GM23338 (cell line): ENCODE measurements around the gene TAOK1. TPM values are rescaled to one million over a fixed set of nuclear protein-coding genes. Genes with fewer than 3 reads are reported as not detected.

Experiments
- CREB1 ChIP-seq: fragments of 250-450 bp; sonication (Bioruptor Pico); IDR thresholded peaks from 2 replicates; pipeline ENCODE4 v1.5.0; 2020; ENCODE audit warnings: low read depth, mild to moderate bottlenecking, moderate library complexity
- EZH2 ChIP-seq: fragments of 200-600 bp; sonication (generic); IDR thresholded peaks from one replicate; pipeline ENCODE4 v1.8.0; 2017; ENCODE audit warnings: antibody characterized with exemption, mild to moderate bottlenecking, low read depth; ENCODE audit not compliant: unreplicated experiment
- EZH2phosphoT487 ChIP-seq: fragments of 200-600 bp; sonication (generic); IDR thresholded peaks from one replicate; pipeline ENCODE4 v1.8.1; 2018; ENCODE audit warnings: antibody characterized with exemption; ENCODE audit not compliant: unreplicated experiment
- JUNB ChIP-seq: IDR thresholded peaks from one replicate; pipeline ENCODE4 v1.6.1; 2016; ENCODE audit warnings: antibody characterized with exemption; ENCODE audit not compliant: unreplicated experiment
- NANOG ChIP-seq: IDR thresholded peaks from 2 replicates; pipeline ENCODE4 v1.6.1; 2016; ENCODE audit warnings: antibody characterized with exemption, borderline replicate concordance
- POLR2AphosphoS5 ChIP-seq: IDR thresholded peaks from 2 replicates; pipeline ENCODE4 v1.6.1; 2016; ENCODE audit warnings: antibody characterized with exemption, low read depth
- STAT1 ChIP-seq: IDR thresholded peaks from one replicate; pipeline ENCODE4 v1.6.1; 2016; ENCODE audit warnings: antibody characterized with exemption; ENCODE audit not compliant: unreplicated experiment
- polyA plus RNA-seq: library from polyadenylated mRNA; unstranded; fragments of >200 nt; fragmentation: Nextera tagmentation; extraction: Ambion mirVana; gene quantifications from 2 replicates; pipeline ENCODE4 v1.2.1, GENCODE V29; 2016
- total RNA-seq: library from RNA; depleted of rRNA; stranded (reverse); fragments of >200 nt; shearing (Covaris generic); gene quantifications from 2 replicates; pipeline ENCODE4 v1.2.3, GENCODE V29; 2014
- TF ChIP-seq, protein P1 (sequence below): fragments of 250-450 bp; sonication (Bioruptor Pico); IDR thresholded peaks from 2 replicates; pipeline ENCODE4 v1.5.0; 2020; ENCODE audit warnings: mild to moderate bottlenecking, moderate library complexity
- TF ChIP-seq, protein P2 (sequence below), 2 experiments: fragments of 200-600 bp in 1 of 2; sonication (generic) in 1 of 2; conservative IDR thresholded peaks; 2 replicates each; pipeline versions ENCODE4 v1.5.1 to v1.6.1; 2016 to 2017; ENCODE audit warnings: antibody characterized with exemption in 2 of 2, low read depth in 2 of 2, mild to moderate bottlenecking in 2 of 2, moderate library complexity in 1 of 2

The TAOK1 gene
- total and polyA plus RNA-seq, 2 experiments from 2014 or later, result 19.4 to 69.8 TPM

DNA sequence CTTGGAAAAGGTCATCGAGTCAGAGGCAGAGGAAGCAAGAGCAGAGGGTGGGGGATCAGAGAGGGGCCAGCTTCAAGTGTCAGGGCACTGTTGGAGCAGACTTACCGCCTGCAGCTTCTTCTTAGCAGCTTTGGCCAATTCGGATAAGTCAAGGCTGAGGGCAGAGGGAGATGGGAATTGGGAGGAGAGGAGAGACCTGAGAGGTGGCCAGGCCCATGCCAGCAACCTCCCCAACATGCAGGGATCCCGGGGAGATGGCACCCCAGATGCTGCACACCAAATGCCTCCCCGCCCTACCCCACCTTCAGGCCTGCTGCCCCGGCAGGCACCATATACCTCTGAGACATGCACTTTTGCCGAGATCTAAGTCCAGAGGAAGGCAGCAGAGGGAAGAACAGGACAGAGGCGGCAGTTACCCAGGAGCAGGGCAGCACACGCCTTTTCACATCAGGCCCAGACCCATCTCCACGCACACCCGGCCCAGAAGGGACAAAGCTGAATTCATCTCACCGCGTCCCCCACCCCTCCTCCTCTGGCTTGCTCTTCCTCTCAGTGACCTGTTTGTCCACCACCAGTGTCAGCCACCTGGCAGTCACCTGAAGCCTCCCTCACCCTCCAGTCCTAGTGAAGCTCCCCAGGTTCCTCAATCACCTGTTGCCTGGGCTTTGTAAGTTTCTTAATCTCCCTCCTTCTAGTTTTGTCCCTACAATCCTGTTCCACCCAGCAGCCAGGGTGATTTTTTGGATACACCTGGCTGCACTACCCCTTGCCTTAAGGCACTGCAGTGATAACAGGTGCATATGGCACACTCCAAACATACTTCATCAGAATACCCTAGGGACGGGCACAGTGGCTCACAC is 188.7 kb downstream of the TAOK1 start (continued):
- TF ChIP-seq, protein P1, sequence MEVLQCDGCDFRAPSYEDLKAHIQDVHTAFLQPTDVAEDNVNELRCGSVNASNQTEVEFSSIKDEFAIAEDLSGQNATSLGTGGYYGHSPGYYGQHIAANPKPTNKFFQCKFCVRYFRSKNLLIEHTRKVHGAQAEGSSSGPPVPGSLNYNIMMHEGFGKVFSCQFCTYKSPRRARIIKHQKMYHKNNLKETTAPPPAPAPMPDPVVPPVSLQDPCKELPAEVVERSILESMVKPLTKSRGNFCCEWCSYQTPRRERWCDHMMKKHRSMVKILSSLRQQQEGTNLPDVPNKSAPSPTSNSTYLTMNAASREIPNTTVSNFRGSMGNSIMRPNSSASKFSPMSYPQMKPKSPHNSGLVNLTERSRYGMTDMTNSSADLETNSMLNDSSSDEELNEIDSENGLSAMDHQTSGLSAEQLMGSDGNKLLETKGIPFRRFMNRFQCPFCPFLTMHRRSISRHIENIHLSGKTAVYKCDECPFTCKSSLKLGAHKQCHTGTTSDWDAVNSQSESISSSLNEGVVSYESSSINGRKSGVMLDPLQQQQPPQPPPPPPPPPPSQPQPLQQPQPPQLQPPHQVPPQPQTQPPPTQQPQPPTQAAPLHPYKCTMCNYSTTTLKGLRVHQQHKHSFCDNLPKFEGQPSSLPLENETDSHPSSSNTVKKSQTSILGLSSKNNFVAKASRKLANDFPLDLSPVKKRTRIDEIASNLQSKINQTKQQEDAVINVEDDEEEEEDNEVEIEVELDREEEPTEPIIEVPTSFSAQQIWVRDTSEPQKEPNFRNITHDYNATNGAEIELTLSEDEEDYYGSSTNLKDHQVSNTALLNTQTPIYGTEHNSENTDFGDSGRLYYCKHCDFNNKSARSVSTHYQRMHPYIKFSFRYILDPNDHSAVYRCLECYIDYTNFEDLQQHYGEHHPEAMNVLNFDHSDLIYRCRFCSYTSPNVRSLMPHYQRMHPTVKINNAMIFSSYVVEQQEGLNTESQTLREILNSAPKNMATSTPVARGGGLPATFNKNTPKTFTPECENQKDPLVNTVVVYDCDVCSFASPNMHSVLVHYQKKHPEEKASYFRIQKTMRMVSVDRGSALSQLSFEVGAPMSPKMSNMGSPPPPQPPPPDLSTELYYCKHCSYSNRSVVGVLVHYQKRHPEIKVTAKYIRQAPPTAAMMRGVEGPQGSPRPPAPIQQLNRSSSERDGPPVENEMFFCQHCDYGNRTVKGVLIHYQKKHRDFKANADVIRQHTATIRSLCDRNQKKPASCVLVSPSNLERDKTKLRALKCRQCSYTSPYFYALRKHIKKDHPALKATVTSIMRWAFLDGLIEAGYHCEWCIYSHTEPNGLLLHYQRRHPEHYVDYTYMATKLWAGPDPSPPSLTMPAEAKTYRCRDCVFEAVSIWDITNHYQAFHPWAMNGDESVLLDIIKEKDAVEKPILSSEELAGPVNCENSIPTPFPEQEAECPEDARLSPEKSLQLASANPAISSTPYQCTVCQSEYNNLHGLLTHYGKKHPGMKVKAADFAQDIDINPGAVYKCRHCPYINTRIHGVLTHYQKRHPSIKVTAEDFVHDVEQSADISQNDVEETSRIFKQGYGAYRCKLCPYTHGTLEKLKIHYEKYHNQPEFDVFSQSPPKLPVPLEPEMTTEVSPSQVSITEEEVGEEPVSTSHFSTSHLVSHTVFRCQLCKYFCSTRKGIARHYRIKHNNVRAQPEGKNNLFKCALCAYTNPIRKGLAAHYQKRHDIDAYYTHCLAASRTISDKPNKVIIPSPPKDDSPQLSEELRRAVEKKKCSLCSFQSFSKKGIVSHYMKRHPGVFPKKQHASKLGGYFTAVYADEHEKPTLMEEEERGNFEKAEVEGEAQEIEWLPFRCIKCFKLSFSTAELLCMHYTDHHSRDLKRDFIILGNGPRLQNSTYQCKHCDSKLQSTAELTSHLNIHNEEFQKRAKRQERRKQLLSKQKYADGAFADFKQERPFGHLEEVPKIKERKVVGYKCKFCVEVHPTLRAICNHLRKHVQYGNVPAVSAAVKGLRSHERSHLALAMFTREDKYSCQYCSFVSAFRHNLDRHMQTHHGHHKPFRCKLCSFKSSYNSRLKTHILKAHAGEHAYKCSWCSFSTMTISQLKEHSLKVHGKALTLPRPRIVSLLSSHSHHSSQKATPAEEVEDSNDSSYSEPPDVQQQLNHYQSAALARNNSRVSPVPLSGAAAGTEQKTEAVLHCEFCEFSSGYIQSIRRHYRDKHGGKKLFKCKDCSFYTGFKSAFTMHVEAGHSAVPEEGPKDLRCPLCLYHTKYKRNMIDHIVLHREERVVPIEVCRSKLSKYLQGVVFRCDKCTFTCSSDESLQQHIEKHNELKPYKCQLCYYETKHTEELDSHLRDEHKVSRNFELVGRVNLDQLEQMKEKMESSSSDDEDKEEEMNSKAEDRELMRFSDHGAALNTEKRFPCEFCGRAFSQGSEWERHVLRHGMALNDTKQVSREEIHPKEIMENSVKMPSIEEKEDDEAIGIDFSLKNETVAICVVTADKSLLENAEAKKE (CRISPR knock-in tag), result no peak
- TF ChIP-seq EZH2phosphoT487, result no peak
- no peak for TF ChIP-seq NANOG
- no peak for TF ChIP-seq JUNB
- TF ChIP-seq, protein P2, sequence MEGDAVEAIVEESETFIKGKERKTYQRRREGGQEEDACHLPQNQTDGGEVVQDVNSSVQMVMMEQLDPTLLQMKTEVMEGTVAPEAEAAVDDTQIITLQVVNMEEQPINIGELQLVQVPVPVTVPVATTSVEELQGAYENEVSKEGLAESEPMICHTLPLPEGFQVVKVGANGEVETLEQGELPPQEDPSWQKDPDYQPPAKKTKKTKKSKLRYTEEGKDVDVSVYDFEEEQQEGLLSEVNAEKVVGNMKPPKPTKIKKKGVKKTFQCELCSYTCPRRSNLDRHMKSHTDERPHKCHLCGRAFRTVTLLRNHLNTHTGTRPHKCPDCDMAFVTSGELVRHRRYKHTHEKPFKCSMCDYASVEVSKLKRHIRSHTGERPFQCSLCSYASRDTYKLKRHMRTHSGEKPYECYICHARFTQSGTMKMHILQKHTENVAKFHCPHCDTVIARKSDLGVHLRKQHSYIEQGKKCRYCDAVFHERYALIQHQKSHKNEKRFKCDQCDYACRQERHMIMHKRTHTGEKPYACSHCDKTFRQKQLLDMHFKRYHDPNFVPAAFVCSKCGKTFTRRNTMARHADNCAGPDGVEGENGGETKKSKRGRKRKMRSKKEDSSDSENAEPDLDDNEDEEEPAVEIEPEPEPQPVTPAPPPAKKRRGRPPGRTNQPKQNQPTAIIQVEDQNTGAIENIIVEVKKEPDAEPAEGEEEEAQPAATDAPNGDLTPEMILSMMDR (conservative IDR thresholded peaks at IDR 0.05; ENCODE audit: low read depth in 2 of 2), result no peak
- TF ChIP-seq STAT1, result no peak
- TF ChIP-seq CREB1 (CRISPR knock-in tag), result no peak
- no peak for TF ChIP-seq EZH2
- TF ChIP-seq POLR2AphosphoS5, result no peak
